Measurements from ENCODE around the gene RASL11B.

RASL11B gene

DNA sequence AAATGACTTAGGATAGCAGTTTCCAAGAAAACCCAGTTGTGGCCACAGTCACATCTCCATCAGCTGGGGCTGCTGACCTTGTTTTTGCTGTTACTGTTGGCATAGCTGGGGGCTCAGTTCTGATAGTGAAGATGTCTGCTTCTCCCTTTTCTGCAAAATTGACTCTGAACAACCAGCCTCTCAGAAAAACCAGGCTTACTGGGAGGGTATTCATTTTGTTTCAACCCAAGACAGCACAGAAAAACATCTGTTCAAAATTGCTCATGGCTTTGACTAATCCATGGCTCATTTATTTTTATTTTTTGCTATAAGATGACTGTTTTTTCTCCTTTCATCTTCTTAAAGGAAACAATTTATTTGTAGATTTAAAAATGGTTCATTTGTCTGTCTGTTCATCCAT is 53.1 kb downstream of the RASL11B start:
- no peak for DNase-seq (ENCODE audit: low spot score)

DNA sequence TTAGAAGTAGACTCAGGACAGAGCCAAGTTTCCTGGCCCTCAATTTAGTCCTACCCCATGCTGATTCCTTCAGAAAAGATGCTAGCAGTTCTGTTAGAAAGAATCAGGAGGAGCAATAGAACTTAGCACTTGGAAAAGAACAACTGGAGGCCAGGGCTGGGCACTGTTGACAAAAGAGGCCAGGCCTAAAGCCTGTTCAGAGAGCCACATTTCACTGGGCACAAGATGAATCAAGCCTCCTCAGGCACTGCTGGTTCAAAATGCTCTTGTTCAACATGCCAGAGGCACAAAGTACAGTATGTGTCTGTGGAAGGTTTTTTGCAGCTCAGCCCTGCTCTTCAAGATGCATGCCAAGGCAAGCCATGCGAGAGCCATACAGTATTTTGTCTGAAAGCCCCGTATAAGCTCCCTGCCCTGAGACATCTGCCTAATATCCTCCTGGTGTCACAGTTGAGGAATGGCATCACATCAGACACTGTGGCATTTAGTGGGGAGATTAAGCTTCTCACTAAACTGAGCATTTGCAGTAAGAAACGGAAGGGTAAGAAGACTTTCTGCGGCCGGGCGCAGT is 53.7 kb downstream of the RASL11B start:
- no peak for DNase-seq (ENCODE audit: low spot score)

All from NAMALWA (cell line).